PC-9 (cell line): ENCODE measurements around the gene DMRT1. TPM values are rescaled to one million over a fixed set of nuclear protein-coding genes. Genes with fewer than 3 reads are reported as not detected.
"Not testable (repeated sequence)": the region's sequence is repeated elsewhere in the genome, so short reads cannot be mapped to it uniquely, and the experiment has no call there.

Experiments used
- BruUV-seq: library from RNA; stranded (reverse); fragments of 400-500 nt; replicated peaks from 2 replicates; lab custom pipeline; 2021; lab: Mats Ljungman, UMichigan
- CTCF ChIA-PET: fragments of 300-600 bp; sonication (Branson Sonifier 250); formaldehyde crosslinking; loops from one replicate; lab custom pipeline; 2022; ENCODE audit warnings: antibody characterized with exemption; lab: Charles Lee
- POLR2A ChIA-PET: fragments of 300-600 bp; sonication (Branson Sonifier 250); formaldehyde crosslinking; loops from one replicate; lab custom pipeline; 2022; ENCODE audit warnings: antibody characterized with exemption; ENCODE audit not compliant: unreplicated experiment; lab: Charles Lee
- DNase-seq, 2 experiments: peaks; one replicate each; pipeline versions ENCODE4 v3.0.0 to v3.0.0-alpha.2; 2015 to 2022; ENCODE audit warnings: mixed read lengths in 1 of 2
- H2AFZ ChIP-seq: fragments of 200-600 bp; sonication (generic); 2 replicates; pipeline ENCODE4 v1.8.1; 2017; ENCODE audit warnings: antibody characterized with exemption
- H3F3A ChIP-seq: fragments of 200-600 bp; sonication (generic); 2 replicates; pipeline ENCODE4 v1.8.1; 2017; ENCODE audit warnings: antibody characterized with exemption, mild to moderate bottlenecking, low read depth; ENCODE audit not compliant: insufficient read depth
- H3K27ac ChIP-seq: fragments of 200-600 bp; sonication (generic); 2 replicates; pipeline ENCODE4 v1.6.1; 2016; ENCODE audit warnings: mixed run types
- H3K27me3 ChIP-seq: fragments of 200-600 bp; sonication (generic); 2 replicates; pipeline ENCODE4 v1.6.1; 2016; ENCODE audit warnings: low read depth, mixed run types; ENCODE audit not compliant: insufficient read depth
- H3K36me3 ChIP-seq: fragments of 200-600 bp; sonication (generic); 2 replicates; pipeline ENCODE4 v1.6.1; 2016; ENCODE audit warnings: low read depth, mixed run types
- H3K4me1 ChIP-seq: fragments of 200-600 bp; sonication (generic); replicated peaks from 2 replicates; pipeline ENCODE4 v1.6.1; 2016; ENCODE audit warnings: mixed run types; ENCODE audit not compliant: insufficient read depth
- H3K4me2 ChIP-seq: fragments of 200-600 bp; sonication (generic); 2 replicates; pipeline ENCODE4 v1.6.1; 2017; ENCODE audit warnings: mixed run types
- H3K4me3 ChIP-seq: fragments of 200-600 bp; sonication (generic); 2 replicates; pipeline ENCODE4 v1.6.1; 2016; ENCODE audit warnings: mixed run types
- H3K79me2 ChIP-seq: fragments of 200-600 bp; sonication (generic); 2 replicates; pipeline ENCODE4 v1.6.1; 2017; ENCODE audit warnings: low read depth, mixed run types
- H3K9me2 ChIP-seq: fragments of 200-600 bp; sonication (generic); 2 replicates; pipeline ENCODE4 v1.8.1; 2017; ENCODE audit warnings: mild to moderate bottlenecking; ENCODE audit not compliant: insufficient read depth
- H3K9me3 ChIP-seq: fragments of 200-600 bp; sonication (generic); 2 replicates; pipeline ENCODE4 v1.8.1; 2016; ENCODE audit warnings: low read depth; ENCODE audit not compliant: insufficient read depth
- H4K20me1 ChIP-seq: fragments of 200-600 bp; sonication (generic); 2 replicates; pipeline ENCODE4 v1.8.1; 2017; ENCODE audit not compliant: insufficient read depth
- CTCF ChIP-seq: fragments of 200-600 bp; sonication (generic); conservative IDR thresholded peaks from 2 replicates; pipeline ENCODE4 v1.6.1; 2017; ENCODE audit warnings: mixed run types, antibody characterized with exemption, mild to moderate bottlenecking, moderate library complexity
- EZH2 ChIP-seq: fragments of 200-600 bp; sonication (generic); IDR thresholded peaks from 2 replicates; pipeline ENCODE4 v1.8.0; 2017; ENCODE audit warnings: antibody characterized with exemption, low read depth
- intact Hi-C: fragments of 100-400 bp; cut with micrococcal nuclease; formaldehyde crosslinking; loops from one replicate; pipeline ENCODE4 v1.10.0; 2022; ENCODE audit not compliant: unreplicated experiment
- total RNA-seq: library from RNA; stranded (reverse); gene quantifications from 2 replicates; pipeline ENCODE4 v1.2.3, GENCODE V29; 2021

Gene DMRT1
- total RNA-seq, 1 experiment from 2014 or later: not detected

GRCh38 chr9:912776-913175 is 71.3 kb downstream of the DMRT1 start:
- H3K9me2 ChIP-seq: no peaks in the 10 kb centered on the region
- H3F3A ChIP-seq: no peaks in the 10 kb centered on the region
- no peak overlapping the region for H2AFZ ChIP-seq
- H3K9me3 ChIP-seq: no peaks in the 10 kb centered on the region
- no peaks in the 10 kb centered on the region for H4K20me1 ChIP-seq
- no peaks in the 10 kb centered on the region for H3K36me3 ChIP-seq
- ChIA-PET CTCF (no interaction called here), POLR2A (no interaction called here)
- intact Hi-C loops: no loop called here
- H3K27ac ChIP-seq: no peak overlapping the region
- BruUV-seq: no TSS peak
- H3K4me2 ChIP-seq: no peak overlapping the region
- no peaks in the 10 kb centered on the region for H3K4me1 ChIP-seq
- TF ChIP-seq EZH2 (no peak), CTCF (no peak)
- no peaks in the 10 kb centered on the region for H3K79me2 ChIP-seq
- peaks cover 36% of the 10 kb centered on the region for H3K27me3 ChIP-seq
- DNase-seq: no peak
- H3K4me3 ChIP-seq: no peak overlapping the region

- H3K36me3 ChIP-seq, H3K9me2 ChIP-seq, H3F3A ChIP-seq, H4K20me1 ChIP-seq, H3K4me1 ChIP-seq, CTCF ChIA-PET, H3K4me2 ChIP-seq, BruUV-seq, H2AFZ ChIP-seq, intact Hi-C loops, POLR2A ChIA-PET, H3K9me3 ChIP-seq, H3K79me2 ChIP-seq, DNase-seq, H3K27ac ChIP-seq, H3K4me3 ChIP-seq: not testable (repeated sequence)
- H3K27me3 ChIP-seq: peaks cover 30% of the 10 kb centered on the region
These were observed 72.0 kb downstream of the DMRT1 start for GRCh38 chr9:913526-913925.

GRCh38 chr9:917730-918129 is 76.2 kb downstream of the DMRT1 start:
- ChIA-PET CTCF (no interaction called here), POLR2A (no interaction called here)
- Histone ChIP-seq H3K27ac (no peak overlapping the region), H3K4me1 (no peaks in the 10 kb centered on the region), H3K9me3 (no peaks in the 10 kb centered on the region), H3K79me2 (no peaks in the 10 kb centered on the region), H3K4me3 (no peak overlapping the region), H4K20me1 (no peaks in the 10 kb centered on the region), H2AFZ (no peak overlapping the region), H3K36me3 (no peaks in the 10 kb centered on the region), H3K4me2 (no peak overlapping the region; the same call in 1 of the 2 replicates), H3F3A (no peaks in the 10 kb centered on the region), H3K27me3 (peaks cover 27% of the 10 kb centered on the region), H3K9me2 (no peaks in the 10 kb centered on the region)
- intact Hi-C loops: no loop called here
- no peak for DNase-seq
- TF ChIP-seq CTCF: no peak
- no peak for TF ChIP-seq EZH2
- no TSS peak for BruUV-seq

GRCh38 chr9:920927-921326 is 79.4 kb downstream of the DMRT1 start:
- Histone ChIP-seq H3K4me2 (no peak overlapping the region), H3K9me3 (no peaks in the 10 kb centered on the region), H4K20me1 (no peaks in the 10 kb centered on the region), H3K27ac (no peak overlapping the region), H3K4me3 (no peak overlapping the region), H3K27me3 (peaks cover 22% of the 10 kb centered on the region), H2AFZ (no peak overlapping the region), H3K36me3 (no peaks in the 10 kb centered on the region), H3F3A (no peaks in the 10 kb centered on the region), H3K9me2 (no peaks in the 10 kb centered on the region), H3K79me2 (no peaks in the 10 kb centered on the region), H3K4me1 (no peaks in the 10 kb centered on the region)
- no TSS peak for BruUV-seq
- no peak for DNase-seq
- no peak for TF ChIP-seq EZH2
- no peak for TF ChIP-seq CTCF
- ChIA-PET CTCF (no interaction called here), POLR2A (no interaction called here)
- intact Hi-C loops: no loop called here
